ENCODE results near the gene RANGAP1.

Gene RANGAP1

DNA sequence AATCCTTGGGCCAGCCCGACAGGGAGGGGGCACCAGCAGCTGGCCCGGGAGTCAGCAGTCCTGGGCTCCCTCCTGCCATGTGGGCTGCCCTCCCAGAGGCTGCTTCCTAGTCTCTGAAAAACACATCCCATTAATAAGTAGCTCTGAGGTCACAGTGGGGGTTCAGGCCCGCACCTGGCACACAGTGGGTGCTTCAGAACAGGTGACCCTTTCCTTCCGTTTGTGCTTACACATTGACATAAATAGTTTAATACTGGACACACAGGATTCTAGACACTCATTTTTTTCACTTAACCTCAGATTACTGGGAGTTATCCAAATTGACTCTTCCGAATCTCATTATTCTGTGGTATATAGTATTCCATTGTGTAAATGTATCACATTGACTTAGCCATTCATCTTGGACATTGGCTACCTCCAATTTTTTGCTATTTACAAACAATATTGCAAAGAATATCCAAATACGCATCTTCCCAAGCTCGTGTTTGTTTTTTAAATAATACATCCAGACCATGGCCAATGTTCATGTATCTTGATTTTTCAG, 44.8 kb downstream of the RANGAP1 start:
- no peak for DNase-seq
- Histone ChIP-seq H3K4me2 (ENCODE audit: insufficient read depth, low read length) (no peak overlapping the region), H2AFZ (ENCODE audit: low read depth, low read length) (no peak overlapping the region), H3K9ac (ENCODE audit: low read depth, low read length) (no peak overlapping the region), H3K27ac (ENCODE audit: low read length) (no peak overlapping the region), H3K9me3 (ENCODE audit: insufficient read depth, low read length, severe bottlenecking) (no peaks in the 10 kb centered on the region), H3K27me3 (ENCODE audit: insufficient read depth, low read length, poor library complexity) (peaks cover 6% of the 10 kb centered on the region), H4K20me1 (ENCODE audit: insufficient read depth, low read length) (peaks cover 13% of the 10 kb centered on the region; the same call in 1 of the 2 replicates), H3K4me3 (ENCODE audit: low read depth in 1 of 2, low read length in 2 of 2) (no peak overlapping the region), H3K79me2 (ENCODE audit: insufficient read depth, low read length) (no peaks in the 10 kb centered on the region), H3K36me3 (ENCODE audit: insufficient read depth, low read length) (peaks cover 14% of the 10 kb centered on the region), H3K4me1 (ENCODE audit: insufficient read depth, low read length) (peaks cover 15% of the 10 kb centered on the region)
- ATAC-seq (ENCODE audit: insufficient read depth, low read depth) = no peak
- no peak for TF ChIP-seq EZH2 (IDR thresholded peaks at IDR 0.05; ENCODE audit: borderline replicate concordance, low read depth, low read length, severe bottlenecking)
- TF ChIP-seq, protein P1, sequence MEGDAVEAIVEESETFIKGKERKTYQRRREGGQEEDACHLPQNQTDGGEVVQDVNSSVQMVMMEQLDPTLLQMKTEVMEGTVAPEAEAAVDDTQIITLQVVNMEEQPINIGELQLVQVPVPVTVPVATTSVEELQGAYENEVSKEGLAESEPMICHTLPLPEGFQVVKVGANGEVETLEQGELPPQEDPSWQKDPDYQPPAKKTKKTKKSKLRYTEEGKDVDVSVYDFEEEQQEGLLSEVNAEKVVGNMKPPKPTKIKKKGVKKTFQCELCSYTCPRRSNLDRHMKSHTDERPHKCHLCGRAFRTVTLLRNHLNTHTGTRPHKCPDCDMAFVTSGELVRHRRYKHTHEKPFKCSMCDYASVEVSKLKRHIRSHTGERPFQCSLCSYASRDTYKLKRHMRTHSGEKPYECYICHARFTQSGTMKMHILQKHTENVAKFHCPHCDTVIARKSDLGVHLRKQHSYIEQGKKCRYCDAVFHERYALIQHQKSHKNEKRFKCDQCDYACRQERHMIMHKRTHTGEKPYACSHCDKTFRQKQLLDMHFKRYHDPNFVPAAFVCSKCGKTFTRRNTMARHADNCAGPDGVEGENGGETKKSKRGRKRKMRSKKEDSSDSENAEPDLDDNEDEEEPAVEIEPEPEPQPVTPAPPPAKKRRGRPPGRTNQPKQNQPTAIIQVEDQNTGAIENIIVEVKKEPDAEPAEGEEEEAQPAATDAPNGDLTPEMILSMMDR (IDR thresholded peaks at IDR 0.05; ENCODE audit: borderline replicate concordance, extremely low read depth, low read length, poor library complexity, severe bottlenecking) = no peak

DNA sequence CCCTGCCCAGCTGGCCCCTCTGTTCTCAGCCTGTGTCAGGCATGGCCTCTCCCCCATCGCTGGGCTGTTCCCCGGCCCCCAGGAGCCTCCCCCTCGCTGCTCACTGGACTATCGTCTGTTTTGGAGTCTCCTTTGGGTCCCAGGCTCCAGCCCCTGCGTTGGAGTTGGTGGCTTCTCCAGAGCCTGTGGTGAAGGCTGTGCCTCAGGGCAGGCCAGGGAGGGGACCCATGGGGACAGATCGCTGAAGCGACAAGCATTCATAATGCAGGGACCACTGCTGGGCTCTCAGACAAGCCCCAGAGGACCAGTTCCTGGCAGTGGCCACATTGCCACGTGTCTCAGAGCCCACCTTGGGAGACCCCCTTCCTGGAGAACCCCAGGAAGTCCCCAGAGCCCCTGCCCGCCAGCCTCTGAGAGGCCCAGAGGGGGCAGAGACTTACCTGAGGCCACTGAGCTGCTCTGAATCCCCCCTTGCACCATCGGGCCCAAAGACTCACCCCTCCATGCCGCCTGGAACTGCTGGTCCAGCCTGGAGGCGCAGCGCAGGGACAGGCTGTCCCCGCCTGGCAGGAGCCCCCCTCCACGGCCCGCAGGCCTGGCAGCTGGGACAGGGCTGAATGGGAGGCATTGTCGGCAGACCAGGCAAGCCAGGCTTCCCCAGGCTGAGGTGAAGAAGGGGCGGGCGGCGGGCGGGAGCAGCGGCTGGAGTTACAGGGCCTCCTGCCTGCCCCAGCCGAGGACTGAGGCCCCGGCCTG, 45.4 kb downstream of the RANGAP1 start, which contains the start of gene CHADL:
Gene CHADL, minus strand, starts transcription at position 555 of the 756 bp plus-strand sequence. Its CDS starts 50 bp downstream, at position 505.
- H3K4me3 ChIP-seq (ENCODE audit: low read depth in 1 of 2, low read length in 2 of 2) = no peak within 1 kb of the TSS
- H3K9me3 ChIP-seq (ENCODE audit: insufficient read depth, low read length, severe bottlenecking) = no peaks in the 10 kb centered on the region
- H3K27ac ChIP-seq (ENCODE audit: low read length) = no peak within 1 kb of the TSS
- no peak for DNase-seq
- H2AFZ ChIP-seq (ENCODE audit: low read depth, low read length) = no peak within 1 kb of the TSS; the same call in 1 of the 2 replicates
- H3K4me1 ChIP-seq (ENCODE audit: insufficient read depth, low read length) = peaks cover 15% of the 10 kb centered on the region
- no peaks in the 10 kb centered on the region for H3K79me2 ChIP-seq (ENCODE audit: insufficient read depth, low read length)
- H4K20me1 ChIP-seq (ENCODE audit: insufficient read depth, low read length) = 0 out of 2 replicates have a peak, but pooled peaks cover 7% of the 10 kb centered on the region
- no peak for ATAC-seq (ENCODE audit: insufficient read depth, low read depth)
- peaks cover 7% of the 10 kb centered on the region for H3K36me3 ChIP-seq (ENCODE audit: insufficient read depth, low read length)
- H3K9ac ChIP-seq (ENCODE audit: low read depth, low read length) = no peak within 1 kb of the TSS
- H3K27me3 ChIP-seq (ENCODE audit: insufficient read depth, low read length, poor library complexity) = peaks cover 6% of the 10 kb centered on the region
- TF ChIP-seq, protein P1 (IDR thresholded peaks at IDR 0.05; ENCODE audit: borderline replicate concordance, extremely low read depth, low read length, poor library complexity, severe bottlenecking) = no peak
- no peak for TF ChIP-seq EZH2 (IDR thresholded peaks at IDR 0.05; ENCODE audit: borderline replicate concordance, low read depth, low read length, severe bottlenecking)
- no peak within 1 kb of the TSS for H3K4me2 ChIP-seq (ENCODE audit: insufficient read depth, low read length)

DNA sequence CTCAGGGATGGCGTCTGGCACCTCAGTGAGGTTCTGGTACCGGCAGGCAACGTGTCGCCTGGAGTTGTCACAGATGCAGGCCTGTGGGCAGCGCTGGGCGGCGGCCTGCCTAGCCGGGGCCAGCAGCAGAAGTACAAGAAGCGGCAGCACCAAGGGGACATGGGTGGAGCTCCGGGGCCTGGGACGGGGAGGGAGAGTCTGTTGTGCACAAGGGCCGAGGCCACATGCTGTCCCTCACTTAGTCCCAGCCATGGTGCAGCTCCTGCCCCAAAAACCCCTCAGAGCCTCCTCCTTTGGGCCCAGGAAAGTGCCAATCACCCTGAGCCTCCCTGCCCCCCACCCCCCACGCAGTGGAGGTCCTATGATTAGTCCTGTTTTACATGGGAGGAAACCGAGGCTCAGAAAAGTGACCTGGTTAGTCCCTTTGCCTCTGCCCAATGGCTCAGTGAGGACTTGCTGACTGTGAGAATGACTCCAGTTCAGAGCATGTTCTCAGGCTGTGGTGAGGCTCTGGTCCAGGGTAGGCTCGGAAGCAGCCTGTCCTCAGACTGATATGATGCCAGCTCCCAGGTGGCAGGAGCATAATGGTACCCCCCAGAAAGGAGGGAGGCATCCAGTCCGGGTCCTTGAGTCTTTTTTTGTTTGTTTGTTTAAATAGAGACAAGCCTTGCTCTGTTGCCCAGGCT, 46.4 kb downstream of the RANGAP1 start:
- H3K4me1 ChIP-seq (ENCODE audit: insufficient read depth, low read length) = peaks cover 15% of the 10 kb centered on the region
- no peaks in the 10 kb centered on the region for H3K9me3 ChIP-seq (ENCODE audit: insufficient read depth, low read length, severe bottlenecking)
- peaks cover 6% of the 10 kb centered on the region for H3K27me3 ChIP-seq (ENCODE audit: insufficient read depth, low read length, poor library complexity)
- no peaks in the 10 kb centered on the region for H4K20me1 ChIP-seq (ENCODE audit: insufficient read depth, low read length)
- TF ChIP-seq EZH2 (IDR thresholded peaks at IDR 0.05; ENCODE audit: borderline replicate concordance, low read depth, low read length, severe bottlenecking) = no peak
- TF ChIP-seq, protein P1 (IDR thresholded peaks at IDR 0.05; ENCODE audit: borderline replicate concordance, extremely low read depth, low read length, poor library complexity, severe bottlenecking) = no peak
- H3K4me2 ChIP-seq (ENCODE audit: insufficient read depth, low read length) = no peak overlapping the region
- no peaks in the 10 kb centered on the region for H3K79me2 ChIP-seq (ENCODE audit: insufficient read depth, low read length)
- no peak overlapping the region for H3K4me3 ChIP-seq (ENCODE audit: low read depth in 1 of 2, low read length in 2 of 2)
- ATAC-seq (ENCODE audit: insufficient read depth, low read depth) (no peak), DNase-seq (no peak)
- H2AFZ ChIP-seq (ENCODE audit: low read depth, low read length) = no peak overlapping the region; the same call in 1 of the 2 replicates
- no peak overlapping the region for H3K27ac ChIP-seq (ENCODE audit: low read length)
- H3K9ac ChIP-seq (ENCODE audit: low read depth, low read length) = no peak overlapping the region
- H3K36me3 ChIP-seq (ENCODE audit: insufficient read depth, low read length) = no peaks in the 10 kb centered on the region; the same call in 1 of the 2 replicates

Data from DND-41 (cell line).